ENCODE data around the gene SLC38A8. TPM values are rescaled to one million over a fixed set of nuclear protein-coding genes. Genes with fewer than 3 reads are reported as not detected.
A peak's percentile ranks its signal among the peaks of the same experiment; 100 is the strongest.

Gene SLC38A8
- total RNA-seq, 3 donors from 2014 or later = not detected

DNA sequence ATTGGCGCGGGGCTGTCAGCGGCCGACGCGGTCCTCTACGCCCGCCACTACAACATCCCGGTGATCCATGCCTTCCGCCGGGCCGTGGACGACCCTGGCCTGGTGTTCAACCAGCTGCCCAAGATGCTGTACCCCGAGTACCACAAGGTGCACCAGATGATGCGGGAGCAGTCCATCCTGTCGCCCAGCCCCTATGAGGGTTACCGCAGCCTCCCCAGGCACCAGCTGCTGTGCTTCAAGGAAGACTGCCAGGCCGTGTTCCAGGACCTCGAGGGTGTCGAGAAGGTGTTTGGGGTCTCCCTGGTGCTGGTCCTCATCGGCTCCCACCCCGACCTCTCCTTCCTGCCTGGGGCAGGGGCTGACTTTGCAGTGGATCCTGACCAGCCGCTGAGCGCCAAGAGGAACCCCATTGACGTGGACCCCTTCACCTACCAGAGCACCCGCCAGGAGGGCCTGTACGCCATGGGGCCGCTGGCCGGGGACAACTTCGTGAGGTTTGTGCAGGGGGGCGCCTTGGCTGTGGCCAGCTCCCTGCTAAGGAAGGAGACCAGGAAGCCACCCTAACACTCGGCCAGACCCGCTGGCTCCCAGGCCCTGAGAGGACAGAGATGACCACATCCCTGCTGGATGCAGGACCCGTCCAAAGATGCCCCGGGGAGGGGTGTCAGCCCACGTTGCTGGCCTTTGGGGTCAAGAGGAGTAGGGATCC lies 77.0 kb downstream of the SLC38A8 start:
- TF ChIP-seq, protein P1, sequence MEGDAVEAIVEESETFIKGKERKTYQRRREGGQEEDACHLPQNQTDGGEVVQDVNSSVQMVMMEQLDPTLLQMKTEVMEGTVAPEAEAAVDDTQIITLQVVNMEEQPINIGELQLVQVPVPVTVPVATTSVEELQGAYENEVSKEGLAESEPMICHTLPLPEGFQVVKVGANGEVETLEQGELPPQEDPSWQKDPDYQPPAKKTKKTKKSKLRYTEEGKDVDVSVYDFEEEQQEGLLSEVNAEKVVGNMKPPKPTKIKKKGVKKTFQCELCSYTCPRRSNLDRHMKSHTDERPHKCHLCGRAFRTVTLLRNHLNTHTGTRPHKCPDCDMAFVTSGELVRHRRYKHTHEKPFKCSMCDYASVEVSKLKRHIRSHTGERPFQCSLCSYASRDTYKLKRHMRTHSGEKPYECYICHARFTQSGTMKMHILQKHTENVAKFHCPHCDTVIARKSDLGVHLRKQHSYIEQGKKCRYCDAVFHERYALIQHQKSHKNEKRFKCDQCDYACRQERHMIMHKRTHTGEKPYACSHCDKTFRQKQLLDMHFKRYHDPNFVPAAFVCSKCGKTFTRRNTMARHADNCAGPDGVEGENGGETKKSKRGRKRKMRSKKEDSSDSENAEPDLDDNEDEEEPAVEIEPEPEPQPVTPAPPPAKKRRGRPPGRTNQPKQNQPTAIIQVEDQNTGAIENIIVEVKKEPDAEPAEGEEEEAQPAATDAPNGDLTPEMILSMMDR (IDR thresholded peaks at IDR 0.05) = no peak

DNA sequence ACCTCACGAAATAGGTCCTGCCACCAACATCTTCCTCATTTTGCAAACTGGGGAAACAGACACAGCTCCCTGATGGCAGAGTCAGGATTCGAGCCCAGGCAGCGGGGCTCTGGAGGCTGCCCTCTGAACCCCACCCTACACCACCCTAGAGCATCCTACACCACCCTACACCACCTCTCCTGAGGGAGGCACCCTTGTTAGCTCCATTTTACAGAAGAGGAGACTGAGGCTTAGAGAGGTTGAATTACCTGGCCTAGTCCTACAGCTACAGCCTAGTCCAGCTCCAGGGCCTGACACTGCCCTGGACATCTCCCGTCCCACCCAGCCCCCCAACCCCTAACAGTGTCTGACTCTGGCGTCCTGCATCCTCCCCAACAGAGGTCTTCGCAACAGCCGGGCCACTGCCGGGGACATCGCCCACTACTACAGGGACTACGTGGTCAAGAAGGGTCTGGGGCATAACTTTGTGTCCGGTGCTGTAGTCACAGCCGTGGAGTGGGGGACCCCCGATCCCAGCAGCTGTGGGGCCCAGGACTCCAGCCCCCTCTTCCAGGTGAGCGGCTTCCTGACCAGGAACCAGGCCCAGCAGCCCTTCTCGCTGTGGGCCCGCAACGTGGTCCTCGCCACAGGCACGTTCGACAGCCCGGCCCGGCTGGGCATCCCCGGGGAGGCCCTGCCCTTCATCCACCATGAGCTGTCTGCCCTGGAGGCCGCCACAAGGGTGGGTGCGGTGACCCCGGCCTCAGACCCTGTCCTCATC lies 77.7 kb downstream of the SLC38A8 start:
- Histone ChIP-seq H3K4me3 (no peak overlapping the region), H3K9me3 (no peaks in the 10 kb centered on the region), H3K36me3 (ENCODE audit: low read depth) (no peaks in the 10 kb centered on the region), H3K4me1 (ENCODE audit: low read depth) (no peaks in the 10 kb centered on the region)
- TF ChIP-seq, protein P1 (IDR thresholded peaks at IDR 0.05) = no peak
- intact Hi-C loops (cut with DNase I, micrococcal nuclease) = loop anchor here (5.0 to 10.0 kb wide), 3 partner anchors 97 to 520 kb away; no protein-coding TSS in a partner anchor
- DNase-seq (no peak), ATAC-seq (no peak)

More for the DNA sequence above, 77.0 kb downstream of the SLC38A8 start:
- no peaks in the 10 kb centered on the region for H3K36me3 ChIP-seq (ENCODE audit: low read depth)
- ATAC-seq = peak; percentile 7
- no peak overlapping the region for H3K4me3 ChIP-seq
- no peaks in the 10 kb centered on the region for H3K4me1 ChIP-seq (ENCODE audit: low read depth)
- intact Hi-C loops (cut with DNase I, micrococcal nuclease) = loop anchor here (5.0 to 10.0 kb wide), 3 partner anchors 97 to 519 kb away; no protein-coding TSS in a partner anchor
- H3K9me3 ChIP-seq = no peaks in the 10 kb centered on the region
- no peak for DNase-seq

DNA sequence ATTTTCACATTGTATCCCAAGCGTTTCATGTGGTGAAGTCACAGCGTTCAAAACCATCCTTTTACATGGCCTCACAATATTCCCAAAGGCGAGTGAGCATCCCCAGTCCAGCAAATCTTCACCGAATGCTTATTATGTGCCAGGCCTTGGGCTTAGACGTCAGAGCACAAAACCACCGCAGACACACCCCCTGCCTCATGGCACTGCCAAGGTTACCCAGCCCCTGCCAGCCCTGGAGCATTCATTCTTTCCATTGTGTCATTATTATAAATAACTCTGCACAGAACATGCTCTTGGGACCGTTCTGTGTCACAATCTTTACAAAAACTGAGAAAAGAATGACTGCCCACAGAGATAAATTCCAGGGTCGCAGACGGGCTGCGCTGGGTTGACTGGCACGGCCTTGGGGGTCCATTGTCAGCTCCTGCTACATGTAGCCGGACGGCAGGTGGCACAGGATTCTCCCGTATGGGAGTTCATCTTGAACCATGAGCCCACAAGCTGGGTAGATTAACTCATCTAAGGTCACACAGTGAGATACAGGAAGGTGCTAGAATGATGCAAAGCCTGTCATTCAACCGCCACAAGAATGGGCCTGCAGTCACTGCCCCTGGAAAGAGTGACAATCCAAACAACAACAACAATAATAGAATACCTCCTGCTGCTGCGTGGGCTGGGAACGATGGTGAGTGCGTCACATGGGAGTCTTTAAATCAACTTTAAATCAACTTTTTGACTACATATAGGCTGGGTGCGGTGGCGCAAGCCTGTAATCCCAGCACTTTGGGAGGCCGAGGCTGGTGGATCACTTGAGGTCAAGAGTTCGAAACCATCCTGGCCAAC lies 79.1 kb downstream of the SLC38A8 start:
- TF ChIP-seq, protein P1 (IDR thresholded peaks at IDR 0.05) = no peak
- peak in 1 of 3 donors; percentile 15 for DNase-seq
- no peaks in the 10 kb centered on the region for H3K4me1 ChIP-seq (ENCODE audit: low read depth)
- no peak overlapping the region for H3K4me3 ChIP-seq
- H3K36me3 ChIP-seq (ENCODE audit: low read depth) = no peaks in the 10 kb centered on the region
- H3K9me3 ChIP-seq = no peaks in the 10 kb centered on the region
- intact Hi-C loops (cut with DNase I, micrococcal nuclease) = loop anchor here (10.0 kb wide), 2 partner anchors 101 to 521 kb away; no protein-coding TSS in a partner anchor
- ATAC-seq = no peak

DNA sequence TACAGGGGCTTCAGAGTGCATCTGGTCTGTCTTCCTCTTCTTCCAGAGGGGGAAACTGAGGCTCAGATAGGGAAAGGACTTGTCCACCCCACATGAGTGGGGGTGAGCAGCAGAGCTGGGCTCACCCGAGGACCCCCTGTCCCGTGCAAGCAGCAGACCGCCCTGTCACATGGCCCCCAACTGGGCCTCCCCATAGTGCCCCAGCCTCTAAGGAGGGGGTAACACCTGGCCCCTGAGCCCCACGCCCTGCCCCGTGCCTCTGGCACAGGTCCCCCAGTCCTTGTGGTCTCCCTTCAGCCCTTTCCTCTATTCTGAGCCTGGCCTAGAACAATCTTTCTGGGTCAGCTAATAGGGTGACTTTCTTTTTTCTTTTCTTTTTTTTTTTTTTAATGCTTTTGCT lies 81.0 kb downstream of the SLC38A8 start:
- no peak for DNase-seq
- Histone ChIP-seq H3K36me3 (ENCODE audit: low read depth) (no peaks in the 10 kb centered on the region), H3K4me3 (no peak overlapping the region), H3K9me3 (no peaks in the 10 kb centered on the region), H3K4me1 (ENCODE audit: low read depth) (no peaks in the 10 kb centered on the region)
- TF ChIP-seq, protein P1 (IDR thresholded peaks at IDR 0.05) = no peak
- ATAC-seq = no peak
- intact Hi-C loops (cut with DNase I, micrococcal nuclease) = loop anchor here (10.0 kb wide), 2 partner anchors 103 to 523 kb away; no protein-coding TSS in a partner anchor
